Measurements from ENCODE around the gene CPT1C.

Gene CPT1C

GRCh38 chr19:49655570-49656455, 35.1 kb upstream of the CPT1C start:
- TF ChIP-seq CTCF (IDR thresholded peaks at IDR 0.05; ENCODE audit: borderline replicate concordance, control extremely low read depth, extremely low read depth, insufficient read depth, missing control alignments): no peak
- in situ Hi-C loops (cut with MboI; ENCODE audit: low sequenced_read_pairs, unreplicated experiment): no loop called here
- DNase-seq (ENCODE audit: low spot score): no peak

- TF ChIP-seq CTCF (IDR thresholded peaks at IDR 0.05; ENCODE audit: borderline replicate concordance, control extremely low read depth, extremely low read depth, insufficient read depth, missing control alignments): no peak
- in situ Hi-C loops (cut with MboI; ENCODE audit: low sequenced_read_pairs, unreplicated experiment): no loop called here
- DNase-seq (ENCODE audit: low spot score): no peak
Measured at GRCh38 chr19:49656456-49657109, 34.3 kb upstream of the CPT1C start.

- no peak for TF ChIP-seq CTCF (IDR thresholded peaks at IDR 0.05; ENCODE audit: borderline replicate concordance, control extremely low read depth, extremely low read depth, insufficient read depth, missing control alignments)
- in situ Hi-C loops (cut with MboI; ENCODE audit: low sequenced_read_pairs, unreplicated experiment): no loop called here
- no peak for DNase-seq (ENCODE audit: low spot score)
Measured at GRCh38 chr19:49657493-49658138, 33.3 kb upstream of the CPT1C start.

- no peak for DNase-seq (ENCODE audit: low spot score)
- no peak for TF ChIP-seq CTCF (IDR thresholded peaks at IDR 0.05; ENCODE audit: borderline replicate concordance, control extremely low read depth, extremely low read depth, insufficient read depth, missing control alignments)
- in situ Hi-C loops (cut with MboI; ENCODE audit: low sequenced_read_pairs, unreplicated experiment): no loop called here
Measured at GRCh38 chr19:49658139-49658517, 32.8 kb upstream of the CPT1C start.

GRCh38 chr19:49658566-49659442, 32.1 kb upstream of the CPT1C start:
- in situ Hi-C loops (cut with MboI; ENCODE audit: low sequenced_read_pairs, unreplicated experiment): no loop called here

More at GRCh38 chr19:49658566-49659442, 32.1 kb upstream of the CPT1C start:
- DNase-seq (ENCODE audit: low spot score): no peak
- TF ChIP-seq CTCF (IDR thresholded peaks at IDR 0.05; ENCODE audit: borderline replicate concordance, control extremely low read depth, extremely low read depth, insufficient read depth, missing control alignments): no peak

All from GM13976 (cell line).